Mesenchymal stem cell (in vitro differentiated cells and primary cell): ENCODE data around the gene IFIT5.
A peak's percentile ranks its signal among the peaks of the same experiment; 100 is the strongest.

Experiments used
- DNase-seq: peaks from one replicate; pipeline ENCODE4 v3.0.0-alpha.2; 2013
- H2AFZ ChIP-seq: one replicate; pipeline ENCODE4 v1.6.1; 2013; ENCODE audit warnings: low read depth, mild to moderate bottlenecking, control low read depth, inconsistent platforms, low read length, moderate library complexity
- H2AK5ac ChIP-seq: 2 replicates; pipeline ENCODE4 v1.6.1; 2013; ENCODE audit warnings: low read length, moderate library complexity, mild to moderate bottlenecking, inconsistent platforms; ENCODE audit not compliant: severe bottlenecking
- H2BK120ac ChIP-seq: one replicate; pipeline ENCODE4 v1.6.1; 2013; ENCODE audit warnings: low read depth, mild to moderate bottlenecking, inconsistent platforms, low read length, moderate library complexity
- H2BK12ac ChIP-seq, 2 experiments: one replicate each; pipeline ENCODE4 v1.6.1; 2013; ENCODE audit warnings: inconsistent platforms in 2 of 2, low read length in 2 of 2, mild to moderate bottlenecking in 2 of 2, moderate library complexity in 2 of 2, control low read depth in 1 of 2
- H2BK15ac ChIP-seq: one replicate; pipeline ENCODE4 v1.6.1; 2013; ENCODE audit warnings: mild to moderate bottlenecking, low read depth, inconsistent platforms; ENCODE audit not compliant: poor library complexity, severe bottlenecking
- H2BK5ac ChIP-seq: 2 replicates; pipeline ENCODE4 v1.6.1; 2013; ENCODE audit warnings: low read depth, mild to moderate bottlenecking, low read length, control low read depth, inconsistent platforms; ENCODE audit not compliant: poor library complexity, severe bottlenecking
- H3K14ac ChIP-seq, 2 experiments: one replicate each; pipeline ENCODE4 v1.6.1; 2013; ENCODE audit warnings: inconsistent platforms in 2 of 2, low read length in 2 of 2, control low read depth in 1 of 2, mild to moderate bottlenecking in 1 of 2, moderate library complexity in 1 of 2
- H3K18ac ChIP-seq, 2 experiments: one replicate each; pipeline ENCODE4 v1.6.1; 2013; ENCODE audit warnings: inconsistent platforms in 2 of 2, low read length in 2 of 2, control low read depth in 1 of 2, low read depth in 1 of 2, mild to moderate bottlenecking in 1 of 2
- H3K23ac ChIP-seq, 2 experiments: one replicate each; pipeline ENCODE4 v1.6.1; 2013; ENCODE audit warnings: inconsistent platforms in 2 of 2, low read length in 2 of 2, mild to moderate bottlenecking in 2 of 2, moderate library complexity in 2 of 2, control low read depth in 1 of 2
- H3K27ac ChIP-seq: 2 replicates; pipeline ENCODE4 v1.5.1; 2013; ENCODE audit warnings: mild to moderate bottlenecking, moderate library complexity, low read length, control low read depth, inconsistent platforms; ENCODE audit not compliant: poor library complexity, severe bottlenecking
- H3K27me3 ChIP-seq, 2 experiments: 2 replicates each; pipeline versions ENCODE4 v1.6.1 to v1.7.0; 2013; ENCODE audit warnings: low read length in 2 of 2, mild to moderate bottlenecking in 2 of 2, moderate library complexity in 2 of 2, control low read depth in 1 of 2, inconsistent platforms in 1 of 2; ENCODE audit not compliant: control insufficient read depth in 1 of 2, insufficient read depth in 1 of 2
- H3K36me3 ChIP-seq, 2 experiments: 2 replicates each; pipeline versions ENCODE4 v1.6.1 to v1.7.0; 2013; ENCODE audit warnings: low read length in 2 of 2, control low read depth in 1 of 2, inconsistent platforms in 1 of 2, low read depth in 1 of 2, mild to moderate bottlenecking in 1 of 2; ENCODE audit not compliant: insufficient read depth in 2 of 2, control insufficient read depth in 1 of 2
- H3K4ac ChIP-seq, 2 experiments: one replicate each; pipeline ENCODE4 v1.6.1; 2013; ENCODE audit warnings: inconsistent platforms in 2 of 2, low read length in 2 of 2, mild to moderate bottlenecking in 2 of 2, moderate library complexity in 2 of 2, control low read depth in 1 of 2, low read depth in 1 of 2
- H3K4me1 ChIP-seq: 2 replicates; pipeline ENCODE4 v1.6.1; 2013; ENCODE audit warnings: low read depth, low read length, control low read depth; ENCODE audit not compliant: control insufficient read depth, insufficient read depth
- H3K4me2 ChIP-seq: 2 replicates; pipeline ENCODE4 v1.6.1; 2013; ENCODE audit warnings: low read length, mild to moderate bottlenecking, inconsistent platforms; ENCODE audit not compliant: poor library complexity, severe bottlenecking
- H3K4me3 ChIP-seq, 2 experiments: 2 replicates each; pipeline versions ENCODE4 v1.5.1 to v1.7.0; 2013; ENCODE audit warnings: low read length in 2 of 2, mild to moderate bottlenecking in 2 of 2, control low read depth in 1 of 2, low read depth in 1 of 2; ENCODE audit not compliant: insufficient read depth in 1 of 2
- H3K79me1 ChIP-seq: replicated peaks from 2 replicates; pipeline ENCODE4 v1.6.1; 2013; ENCODE audit warnings: mild to moderate bottlenecking, control low read depth, low read length, inconsistent platforms; ENCODE audit not compliant: poor library complexity, severe bottlenecking
- H3K9ac ChIP-seq: 2 replicates; pipeline ENCODE4 v1.7.0; 2013; ENCODE audit warnings: mild to moderate bottlenecking, low read length, moderate library complexity
- H3K9me3 ChIP-seq: 2 replicates; pipeline ENCODE4 v1.7.0; 2013; ENCODE audit warnings: mild to moderate bottlenecking, low read length; ENCODE audit not compliant: control insufficient read depth
- H4K8ac ChIP-seq: one replicate; pipeline ENCODE4 v1.6.1; 2013; ENCODE audit warnings: inconsistent platforms, mild to moderate bottlenecking, low read length, moderate library complexity
- H4K91ac ChIP-seq: one replicate; pipeline ENCODE4 v1.6.1; 2013; ENCODE audit warnings: mild to moderate bottlenecking, low read length, inconsistent platforms
- WGBS: methylation state at CpG from one replicate; pipeline ENCODE4 v1.1.7; 2013; ENCODE audit warnings: mixed read lengths; 5-methylcytosine and 5-hydroxymethylcytosine counted together

IFIT5 gene

DNA sequence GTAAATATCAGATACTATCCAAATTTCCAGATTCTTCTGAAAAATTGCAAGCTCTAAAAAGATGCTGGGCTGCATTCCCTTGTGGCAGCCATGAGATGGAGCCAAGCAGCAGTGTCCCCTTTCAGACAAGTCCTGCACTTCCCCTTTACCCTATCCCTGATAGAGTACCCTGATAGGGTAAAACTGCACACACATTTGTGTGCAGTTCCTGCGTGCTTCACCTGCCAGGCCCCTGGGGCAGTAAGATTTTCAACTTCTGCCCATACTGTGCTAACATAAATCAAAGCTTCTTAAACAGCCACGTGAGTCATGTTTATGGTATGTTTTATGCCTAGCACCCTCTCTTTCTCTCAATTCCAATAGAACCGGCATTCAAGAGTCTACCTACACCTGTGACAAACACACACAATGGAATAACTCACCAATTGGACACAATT, 52.2 kb downstream of the IFIT5 start:
- peak; percentile 57 for DNase-seq
- H2BK12ac ChIP-seq: no peak overlapping the region
- H3K4me3 ChIP-seq: no peak overlapping the region
- H4K8ac ChIP-seq: peak overlapping the region; percentile 19
- H3K9ac ChIP-seq: no peak overlapping the region
- H3K23ac ChIP-seq: no peak overlapping the region
- no peak overlapping the region for H3K14ac ChIP-seq
- H3K79me1 ChIP-seq: no peaks in the 10 kb centered on the region
- H3K9me3 ChIP-seq: no peaks in the 10 kb centered on the region
- H4K91ac ChIP-seq: no peak overlapping the region
- no peak overlapping the region for H2BK5ac ChIP-seq
- H2BK120ac ChIP-seq: no peak overlapping the region
- no peak overlapping the region for H3K27ac ChIP-seq
- peak overlapping the region; percentile 55 for H2AFZ ChIP-seq
- H3K4me2 ChIP-seq: peak overlapping the region; percentile 33
- WGBS: 4% methylated on average over 3 of the region's 3 CpGs
- H3K27me3 ChIP-seq: no peaks in the 10 kb centered on the region
- H2BK15ac ChIP-seq: no peak overlapping the region
- H2AK5ac ChIP-seq: no peak overlapping the region
- peaks cover 2% of the 10 kb centered on the region for H3K4me1 ChIP-seq
- H3K18ac ChIP-seq: peak overlapping the region in 1 of 2 experiments; percentile 44
- H3K4ac ChIP-seq: no peak overlapping the region
- no peaks in the 10 kb centered on the region for H3K36me3 ChIP-seq

DNA sequence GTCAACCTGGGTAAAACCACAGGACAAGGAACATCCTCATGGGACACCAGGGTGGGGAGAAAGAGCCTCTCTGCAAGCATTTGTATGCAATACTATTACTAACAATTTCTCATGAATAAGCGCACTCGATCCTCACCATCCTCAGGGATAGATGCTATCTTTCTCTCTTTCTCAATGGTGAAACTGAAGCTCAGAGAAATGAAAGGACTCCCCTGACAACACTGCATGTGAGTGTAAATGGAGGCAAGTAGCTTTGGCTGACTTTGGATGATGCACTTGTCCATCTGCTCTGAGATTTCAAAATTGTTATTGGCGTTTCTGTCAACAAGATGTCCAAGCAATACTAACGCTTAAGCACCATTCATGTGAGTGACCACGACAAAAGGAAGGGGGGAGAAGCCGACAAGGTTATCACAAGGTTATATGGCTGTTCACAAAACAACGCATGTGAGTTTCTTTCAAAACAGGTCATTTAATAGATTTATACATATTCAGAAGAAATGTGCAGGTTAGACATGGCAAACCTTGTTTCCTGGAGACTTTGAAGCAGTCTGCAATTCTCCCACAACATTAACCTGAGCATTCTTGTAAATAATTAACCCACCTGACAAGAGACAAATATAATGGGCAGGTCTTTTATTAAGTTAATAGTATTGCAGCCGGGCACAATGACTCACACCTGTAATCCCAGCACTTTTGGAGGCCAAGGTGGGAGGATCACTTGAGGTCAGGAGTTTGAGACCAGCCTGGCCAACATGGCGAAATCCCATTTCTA, 54.0 kb downstream of the IFIT5 start:
- no peak overlapping the region for H2BK5ac ChIP-seq
- H4K91ac ChIP-seq: no peak overlapping the region
- no peak overlapping the region for H3K14ac ChIP-seq
- H3K18ac ChIP-seq: no peak overlapping the region
- no peaks in the 10 kb centered on the region for H3K79me1 ChIP-seq
- H3K9me3 ChIP-seq: no peaks in the 10 kb centered on the region
- H3K23ac ChIP-seq: no peak overlapping the region
- no peak overlapping the region for H2AFZ ChIP-seq
- H3K36me3 ChIP-seq: no peaks in the 10 kb centered on the region
- H2BK120ac ChIP-seq: no peak overlapping the region
- H3K27me3 ChIP-seq: no peaks in the 10 kb centered on the region
- H3K4me1 ChIP-seq: peaks cover 2% of the 10 kb centered on the region
- 95% methylated on average over 6 of the region's 9 CpGs for WGBS
- DNase-seq: no peak
- H4K8ac ChIP-seq: no peak overlapping the region
- H3K9ac ChIP-seq: no peak overlapping the region
- H2BK15ac ChIP-seq: no peak overlapping the region
- H3K4ac ChIP-seq: no peak overlapping the region
- H2AK5ac ChIP-seq: no peak overlapping the region
- H3K4me2 ChIP-seq: no peak overlapping the region
- H3K27ac ChIP-seq: no peak overlapping the region
- no peak overlapping the region for H3K4me3 ChIP-seq
- peak overlapping the region in 1 of 2 experiments; percentile 21 for H2BK12ac ChIP-seq

DNA sequence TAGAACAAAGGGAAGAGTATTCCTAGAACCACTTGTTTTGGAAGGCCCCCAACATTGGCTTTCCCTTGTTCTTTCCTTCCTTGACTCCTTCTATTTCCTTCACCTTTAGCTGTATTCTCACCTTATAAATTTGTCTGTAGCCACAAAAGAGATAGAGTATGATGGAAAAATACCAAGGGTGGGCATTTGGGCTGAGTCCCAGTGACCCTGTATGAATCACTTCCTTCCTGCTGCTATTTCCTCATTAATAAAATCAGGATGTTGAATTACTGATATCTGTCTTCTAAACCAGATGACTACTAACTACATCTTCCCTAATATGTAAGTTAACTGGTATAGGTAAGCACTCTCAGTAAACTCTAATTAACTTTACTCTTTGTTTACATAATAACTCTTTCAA, 55.1 kb downstream of the IFIT5 start:
- Histone ChIP-seq H3K4me1 (peaks cover 2% of the 10 kb centered on the region), H2AK5ac (no peak overlapping the region), H3K4ac (no peak overlapping the region), H3K36me3 (no peaks in the 10 kb centered on the region), H4K91ac (no peak overlapping the region), H3K27ac (no peak overlapping the region), H2BK120ac (no peak overlapping the region), H2BK12ac (no peak overlapping the region), H4K8ac (no peak overlapping the region), H3K79me1 (no peaks in the 10 kb centered on the region), H3K4me3 (no peak overlapping the region), H3K18ac (no peak overlapping the region), H3K9me3 (no peaks in the 10 kb centered on the region), H3K14ac (no peak overlapping the region), H2BK5ac (no peak overlapping the region), H3K9ac (no peak overlapping the region), H2AFZ (no peak overlapping the region), H3K23ac (no peak overlapping the region), H3K4me2 (no peak overlapping the region), H2BK15ac (no peak overlapping the region), H3K27me3 (no peaks in the 10 kb centered on the region)
- DNase-seq: no peak
